Osteocyte (in vitro differentiated cells): ENCODE results near the gene GPR42. TPM values are rescaled to one million over a fixed set of nuclear protein-coding genes. Genes with fewer than 3 reads are reported as not detected.
A peak's percentile ranks its signal among the peaks of the same experiment; 100 is the strongest.
"Not testable (repeated sequence)": the region's sequence is repeated elsewhere in the genome, so short reads cannot be mapped to it uniquely, and the experiment has no call there.

Source experiments
- DNase-seq: peaks from one replicate; pipeline ENCODE4 v3.0.0; 2021; ENCODE audit warnings: mixed read lengths; ENCODE audit not compliant: unreplicated experiment; ENCODE audit errors: extremely low spot score
- H3K27ac Mint-ChIP-seq: one replicate; pipeline ENCODE4 v1.8.0; 2021; ENCODE audit warnings: mild to moderate bottlenecking, mixed read lengths; ENCODE audit not compliant: unreplicated experiment
- H3K27me3 Mint-ChIP-seq: one replicate; pipeline ENCODE4 v1.8.0; 2021; ENCODE audit warnings: mixed read lengths; ENCODE audit not compliant: unreplicated experiment
- H3K36me3 Mint-ChIP-seq: one replicate; pipeline ENCODE4 v1.8.0; 2021; ENCODE audit warnings: mixed read lengths; ENCODE audit not compliant: unreplicated experiment
- H3K4me1 Mint-ChIP-seq: one replicate; pipeline ENCODE4 v1.8.0; 2021; ENCODE audit warnings: mixed read lengths; ENCODE audit not compliant: unreplicated experiment
- H3K4me3 Mint-ChIP-seq: one replicate; pipeline ENCODE4 v1.8.0; 2021; ENCODE audit warnings: mild to moderate bottlenecking, moderate library complexity, mixed read lengths; ENCODE audit not compliant: unreplicated experiment
- H3K9me3 Mint-ChIP-seq: one replicate; pipeline ENCODE4 v1.8.0; 2021; ENCODE audit warnings: mixed read lengths; ENCODE audit not compliant: unreplicated experiment
- total RNA-seq: library from RNA; stranded (reverse); gene quantifications from 2 replicates; pipeline ENCODE4 v1.2.1, GENCODE V29; 2021
- TF ChIP-seq, protein P1 (sequence below): fragments of 200-600 bp; sonication (generic); IDR thresholded peaks from 2 replicates; pipeline ENCODE4 v1.5.0; 2021; ENCODE audit warnings: antibody characterized with exemption, mild to moderate bottlenecking, moderate library complexity

GPR42 gene
- total RNA-seq, 1 donor from 2014 or later = not detected

DNA sequence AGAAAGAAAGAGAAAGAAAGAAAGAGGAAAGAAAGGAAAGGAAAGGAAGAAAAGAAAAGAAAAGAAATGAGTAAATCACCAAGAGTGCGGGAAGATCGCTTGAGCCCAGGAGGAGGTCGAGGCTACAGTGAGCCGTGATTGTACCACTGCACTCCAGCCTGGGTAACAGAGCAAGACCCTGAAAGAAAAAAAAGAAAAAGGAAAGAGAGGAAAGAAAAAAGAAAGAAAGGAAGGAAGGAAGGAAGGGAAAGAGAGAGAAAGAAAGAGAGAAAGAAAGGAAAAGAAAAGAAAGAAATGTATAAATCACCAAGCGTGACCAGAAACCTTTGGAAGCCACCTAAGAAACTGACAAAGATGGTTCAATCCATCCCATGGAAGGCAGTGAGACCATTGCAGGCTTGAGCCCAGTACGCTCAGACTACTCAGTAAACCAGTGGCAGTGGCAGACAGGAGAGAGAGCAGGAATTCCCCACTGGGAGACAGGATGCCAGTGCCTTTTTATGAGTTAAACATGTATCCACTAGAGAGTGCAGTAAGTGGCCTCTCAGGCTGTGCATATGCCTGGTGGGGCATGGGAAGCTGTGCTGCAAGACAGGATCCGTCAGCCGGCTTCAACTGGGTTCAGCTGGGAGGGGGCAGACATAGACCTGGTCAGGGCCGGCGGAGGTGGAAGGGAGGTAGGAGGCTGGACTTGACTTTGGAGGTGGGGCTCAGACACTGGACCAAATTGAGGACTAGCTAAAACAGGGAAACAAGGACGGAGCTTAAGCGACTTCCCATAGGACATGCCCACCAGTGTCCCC is 4.8 kb downstream of the GPR42 start:
- H3K9me3 Mint-ChIP-seq = no peaks in the 10 kb centered on the region
- H3K36me3 Mint-ChIP-seq = no peaks in the 10 kb centered on the region
- no peak overlapping the region for H3K4me3 Mint-ChIP-seq
- H3K27ac Mint-ChIP-seq = no peak overlapping the region
- H3K4me1 Mint-ChIP-seq = no peaks in the 10 kb centered on the region
- TF ChIP-seq, protein P1, sequence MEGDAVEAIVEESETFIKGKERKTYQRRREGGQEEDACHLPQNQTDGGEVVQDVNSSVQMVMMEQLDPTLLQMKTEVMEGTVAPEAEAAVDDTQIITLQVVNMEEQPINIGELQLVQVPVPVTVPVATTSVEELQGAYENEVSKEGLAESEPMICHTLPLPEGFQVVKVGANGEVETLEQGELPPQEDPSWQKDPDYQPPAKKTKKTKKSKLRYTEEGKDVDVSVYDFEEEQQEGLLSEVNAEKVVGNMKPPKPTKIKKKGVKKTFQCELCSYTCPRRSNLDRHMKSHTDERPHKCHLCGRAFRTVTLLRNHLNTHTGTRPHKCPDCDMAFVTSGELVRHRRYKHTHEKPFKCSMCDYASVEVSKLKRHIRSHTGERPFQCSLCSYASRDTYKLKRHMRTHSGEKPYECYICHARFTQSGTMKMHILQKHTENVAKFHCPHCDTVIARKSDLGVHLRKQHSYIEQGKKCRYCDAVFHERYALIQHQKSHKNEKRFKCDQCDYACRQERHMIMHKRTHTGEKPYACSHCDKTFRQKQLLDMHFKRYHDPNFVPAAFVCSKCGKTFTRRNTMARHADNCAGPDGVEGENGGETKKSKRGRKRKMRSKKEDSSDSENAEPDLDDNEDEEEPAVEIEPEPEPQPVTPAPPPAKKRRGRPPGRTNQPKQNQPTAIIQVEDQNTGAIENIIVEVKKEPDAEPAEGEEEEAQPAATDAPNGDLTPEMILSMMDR = no peak
- peak; percentile 82 for DNase-seq
- H3K27me3 Mint-ChIP-seq = no peaks in the 10 kb centered on the region

DNA sequence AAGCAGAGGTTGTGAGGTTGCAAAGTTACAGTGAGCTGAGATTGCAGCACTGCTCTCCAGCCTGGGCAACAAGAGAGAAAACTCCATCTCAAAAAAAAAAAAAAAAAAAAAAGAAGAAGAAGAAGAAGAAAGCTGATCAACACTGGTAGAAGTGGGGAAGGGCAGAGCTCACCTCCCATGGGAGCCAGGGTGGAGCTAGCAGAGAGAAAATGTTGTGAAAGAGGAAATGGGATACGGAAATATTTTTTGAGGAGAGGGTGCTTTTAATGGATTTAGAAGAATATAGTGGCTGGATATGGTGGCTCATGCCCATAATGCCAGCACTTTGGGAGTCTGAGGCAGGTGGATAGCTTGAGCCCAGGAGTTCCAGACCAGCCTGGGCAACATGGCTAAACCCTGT is 6.8 kb downstream of the GPR42 start:
- Mint-ChIP-seq H3K27me3 (no peaks in the 10 kb centered on the region), H3K36me3 (no peaks in the 10 kb centered on the region), H3K9me3 (no peaks in the 10 kb centered on the region), H3K4me1 (no peaks in the 10 kb centered on the region), H3K4me3 (no peak overlapping the region), H3K27ac (no peak overlapping the region)
- DNase-seq = peak; percentile 25
- TF ChIP-seq, protein P1 = no peak

DNA sequence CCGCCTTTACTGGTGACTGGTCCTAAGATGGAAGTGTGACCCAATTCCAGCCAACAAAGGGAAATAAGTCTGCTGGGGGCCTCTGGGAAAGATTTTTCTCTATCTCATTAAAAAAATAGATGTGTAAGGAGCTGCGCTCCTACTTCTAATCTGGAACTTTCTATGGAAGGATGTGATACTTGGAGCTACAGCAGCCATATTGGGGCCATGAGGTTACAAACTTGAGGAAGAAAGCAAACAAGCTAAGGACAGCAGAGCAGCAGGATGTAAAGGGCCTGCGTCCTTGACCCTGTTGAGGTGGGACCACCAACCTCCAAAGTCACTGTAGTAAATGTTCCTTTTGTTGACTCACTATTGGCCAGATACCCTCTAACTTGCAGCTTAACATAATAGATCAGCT is 7.5 kb downstream of the GPR42 start:
- DNase-seq = peak; percentile 15
- no peaks in the 10 kb centered on the region for H3K9me3 Mint-ChIP-seq
- H3K4me3 Mint-ChIP-seq = no peak overlapping the region
- H3K4me1 Mint-ChIP-seq = no peaks in the 10 kb centered on the region
- H3K27ac Mint-ChIP-seq = no peak overlapping the region
- TF ChIP-seq, protein P1 = no peak
- no peaks in the 10 kb centered on the region for H3K36me3 Mint-ChIP-seq
- H3K27me3 Mint-ChIP-seq = no peaks in the 10 kb centered on the region

DNA sequence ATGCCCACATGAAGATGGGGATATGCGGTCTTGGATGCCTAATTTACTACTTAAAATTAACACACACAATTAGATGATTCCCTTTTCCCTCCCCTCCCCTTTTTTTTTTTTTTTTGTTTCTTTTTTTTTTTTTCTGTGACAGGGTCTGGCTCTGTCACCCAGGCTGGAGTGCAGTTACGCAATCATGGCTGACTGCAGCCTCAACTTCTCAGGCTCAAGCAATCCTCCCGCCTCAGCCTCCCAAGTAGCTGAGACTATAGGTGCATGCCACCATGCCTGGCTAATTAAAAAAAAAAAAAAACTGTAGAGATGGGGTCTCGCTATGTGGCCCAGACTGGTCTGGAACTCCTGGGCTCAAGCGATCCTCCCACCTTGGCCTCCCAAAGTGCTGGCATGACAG is 8.7 kb downstream of the GPR42 start:
- H3K27ac Mint-ChIP-seq, H3K4me1 Mint-ChIP-seq, H3K27me3 Mint-ChIP-seq, H3K4me3 Mint-ChIP-seq, H3K36me3 Mint-ChIP-seq, H3K9me3 Mint-ChIP-seq: not testable (repeated sequence)
- DNase-seq = peak; percentile 19

DNA sequence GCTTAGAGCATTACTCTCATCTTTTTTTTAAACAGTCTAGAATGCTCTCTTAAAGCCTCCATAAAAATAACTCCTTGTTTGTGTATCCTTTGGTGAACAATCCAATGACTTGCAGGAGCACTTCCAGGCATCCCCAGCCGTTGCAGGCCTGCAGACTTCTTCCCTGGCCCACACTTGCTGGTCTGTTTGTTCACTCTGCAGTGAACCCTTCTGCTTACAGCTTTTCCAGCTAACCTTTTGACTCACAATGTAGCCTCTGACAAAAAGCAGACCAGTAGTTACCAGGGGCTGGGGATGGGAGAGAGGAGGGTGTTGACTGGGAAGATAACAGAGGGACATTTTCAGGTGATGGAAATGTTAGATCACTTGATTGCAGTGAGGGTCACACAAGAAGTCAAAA is 9.1 kb downstream of the GPR42 start:
- TF ChIP-seq, protein P1 = no peak
- no peak overlapping the region for H3K4me3 Mint-ChIP-seq
- no peaks in the 10 kb centered on the region for H3K9me3 Mint-ChIP-seq
- H3K36me3 Mint-ChIP-seq = no peaks in the 10 kb centered on the region
- H3K27me3 Mint-ChIP-seq = no peaks in the 10 kb centered on the region
- H3K4me1 Mint-ChIP-seq = no peaks in the 10 kb centered on the region
- DNase-seq = peak; percentile 32
- no peak overlapping the region for H3K27ac Mint-ChIP-seq
